Ascending aorta (tissue), 2 donors: ENCODE measurements around the gene SEPTIN3. TPM values are rescaled to one million over a fixed set of nuclear protein-coding genes. Genes with fewer than 3 reads are reported as not detected.
"Not testable (repeated sequence)": the region's sequence is repeated elsewhere in the genome, so short reads cannot be mapped to it uniquely, and the experiment has no call there.

Source experiments
- DNase-seq, 2 donors: peaks; one replicate each; pipeline ENCODE4 v3.0.0-alpha.2; 2019; ENCODE audit warnings: low spot score in 2 of 2
- H3K27ac ChIP-seq, 2 donors: fragments of 200-600 bp; sonication (generic); one replicate each; pipeline ENCODE4 v1.5.1; 2016 to 2017; ENCODE audit warnings: mild to moderate bottlenecking in 1 of 2
- H3K27me3 ChIP-seq: fragments of 200-600 bp; sonication (generic); one replicate; pipeline ENCODE4 v1.5.1; 2017
- H3K36me3 ChIP-seq, 2 donors: fragments of 200-600 bp; sonication (generic); one replicate each; pipeline ENCODE4 v1.5.1; 2016
- H3K4me1 ChIP-seq, 2 donors: fragments of 200-600 bp; sonication (generic); one replicate each; pipeline ENCODE4 v1.5.1; 2016 to 2017; ENCODE audit warnings: mild to moderate bottlenecking in 1 of 2
- H3K4me3 ChIP-seq, 2 donors: fragments of 200-600 bp; sonication (generic); one replicate each; pipeline ENCODE4 v1.5.1; 2016 to 2017; ENCODE audit warnings: mild to moderate bottlenecking in 1 of 2
- H3K9me3 ChIP-seq, 2 donors: fragments of 200-600 bp; sonication (generic); one replicate each; pipeline ENCODE4 v1.5.1; 2016
- intact Hi-C: fragments of 100-400 bp; cut with DNase I; formaldehyde crosslinking; loops from one replicate; pipeline ENCODE4 v1.15.1; 2023
- total RNA-seq: library from RNA; depleted of rRNA; stranded (reverse); fragments of >200 nt; gene quantifications from one replicate; pipeline ENCODE4 v1.1.0, GENCODE V29; 2016
- TF ChIP-seq, protein P1 (sequence below), 3 experiments: fragments of 200-600 bp in 2 of 3; fragments of 450-650 bp in 1 of 3; sonication (generic) in 2 of 3; IDR thresholded peaks; one replicate each; pipeline ENCODE4 v1.5.1; 2016 to 2019; ENCODE audit warnings: antibody characterized with exemption in 3 of 3, mild to moderate bottlenecking in 1 of 3, moderate library complexity in 1 of 3

The SEPTIN3 gene
- total RNA-seq, 1 donor from 2014 or later, result not detected

- H3K4me1 ChIP-seq, result peaks cover 0 to 8% of the 10 kb centered on the region in 2 donors
- H3K27me3 ChIP-seq, result no peaks in the 10 kb centered on the region
- H3K9me3 ChIP-seq, result no peaks in the 10 kb centered on the region
- peak within 1 kb of the TSS; percentile 64 to 75 for H3K4me3 ChIP-seq
- DNase-seq, result peak; percentile 70 to 93
- TF ChIP-seq, protein P1, sequence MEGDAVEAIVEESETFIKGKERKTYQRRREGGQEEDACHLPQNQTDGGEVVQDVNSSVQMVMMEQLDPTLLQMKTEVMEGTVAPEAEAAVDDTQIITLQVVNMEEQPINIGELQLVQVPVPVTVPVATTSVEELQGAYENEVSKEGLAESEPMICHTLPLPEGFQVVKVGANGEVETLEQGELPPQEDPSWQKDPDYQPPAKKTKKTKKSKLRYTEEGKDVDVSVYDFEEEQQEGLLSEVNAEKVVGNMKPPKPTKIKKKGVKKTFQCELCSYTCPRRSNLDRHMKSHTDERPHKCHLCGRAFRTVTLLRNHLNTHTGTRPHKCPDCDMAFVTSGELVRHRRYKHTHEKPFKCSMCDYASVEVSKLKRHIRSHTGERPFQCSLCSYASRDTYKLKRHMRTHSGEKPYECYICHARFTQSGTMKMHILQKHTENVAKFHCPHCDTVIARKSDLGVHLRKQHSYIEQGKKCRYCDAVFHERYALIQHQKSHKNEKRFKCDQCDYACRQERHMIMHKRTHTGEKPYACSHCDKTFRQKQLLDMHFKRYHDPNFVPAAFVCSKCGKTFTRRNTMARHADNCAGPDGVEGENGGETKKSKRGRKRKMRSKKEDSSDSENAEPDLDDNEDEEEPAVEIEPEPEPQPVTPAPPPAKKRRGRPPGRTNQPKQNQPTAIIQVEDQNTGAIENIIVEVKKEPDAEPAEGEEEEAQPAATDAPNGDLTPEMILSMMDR (IDR thresholded peaks at IDR 0.05), result no peak
- H3K27ac ChIP-seq, result no peak within 1 kb of the TSS
- H3K36me3 ChIP-seq, result no peaks in the 10 kb centered on the region
- intact Hi-C loops, result loop anchor here (2.0 to 5.0 kb wide), 3 partner anchors 114 to 258 kb away; partner anchors contain the start of genes NAGA, PHETA2, SNU13 and SREBF2
Measured at GRCh38 chr22:41946629-41947423, 22.4 kb upstream of the SEPTIN3 start, which contains the start of gene CENPM. TSS of gene CENPM (minus strand) at chr22:41947152. CDS start at chr22:41947076, 76 bp downstream.

- TF ChIP-seq, protein P1 (IDR thresholded peaks at IDR 0.05), result no peak
- intact Hi-C loops, result loop anchor here (2.0 to 5.0 kb wide), 3 partner anchors 115 to 259 kb away; partner anchors contain the start of genes NAGA, PHETA2, SNU13 and SREBF2
- Histone ChIP-seq H3K27me3 (no peaks in the 10 kb centered on the region), H3K4me3 (peak overlapping the region; percentile 64 to 75), H3K27ac (no peak overlapping the region), H3K36me3 (no peaks in the 10 kb centered on the region), H3K4me1 (peaks cover 0 to 8% of the 10 kb centered on the region in 2 donors), H3K9me3 (no peaks in the 10 kb centered on the region)
- DNase-seq, result no peak
Measured at GRCh38 chr22:41947424-41948080, 21.7 kb upstream of the SEPTIN3 start.

GRCh38 chr22:41948142-41948541 lies 21.1 kb upstream of the SEPTIN3 start:
- Histone ChIP-seq H3K9me3 (no peaks in the 10 kb centered on the region), H3K27me3 (no peaks in the 10 kb centered on the region), H3K27ac (no peak overlapping the region), H3K4me1 (peaks cover 0 to 8% of the 10 kb centered on the region in 2 donors), H3K4me3 (no peak overlapping the region), H3K36me3 (no peaks in the 10 kb centered on the region)
- no peak for DNase-seq
- TF ChIP-seq, protein P1 (IDR thresholded peaks at IDR 0.05), result no peak
- intact Hi-C loops, result loop anchor here (5.0 kb wide), 1 partner anchor 124 kb away; the partner anchor contains the start of genes NAGA and PHETA2

GRCh38 chr22:41948928-41949296 lies 20.3 kb upstream of the SEPTIN3 start:
- not testable (repeated sequence) for H3K4me3 ChIP-seq, H3K27ac ChIP-seq, H3K36me3 ChIP-seq, H3K27me3 ChIP-seq, DNase-seq, H3K9me3 ChIP-seq, H3K4me1 ChIP-seq
- intact Hi-C loops, result loop anchor here (5.0 kb wide), 1 partner anchor 123 kb away; the partner anchor contains the start of genes NAGA and PHETA2

DNA sequence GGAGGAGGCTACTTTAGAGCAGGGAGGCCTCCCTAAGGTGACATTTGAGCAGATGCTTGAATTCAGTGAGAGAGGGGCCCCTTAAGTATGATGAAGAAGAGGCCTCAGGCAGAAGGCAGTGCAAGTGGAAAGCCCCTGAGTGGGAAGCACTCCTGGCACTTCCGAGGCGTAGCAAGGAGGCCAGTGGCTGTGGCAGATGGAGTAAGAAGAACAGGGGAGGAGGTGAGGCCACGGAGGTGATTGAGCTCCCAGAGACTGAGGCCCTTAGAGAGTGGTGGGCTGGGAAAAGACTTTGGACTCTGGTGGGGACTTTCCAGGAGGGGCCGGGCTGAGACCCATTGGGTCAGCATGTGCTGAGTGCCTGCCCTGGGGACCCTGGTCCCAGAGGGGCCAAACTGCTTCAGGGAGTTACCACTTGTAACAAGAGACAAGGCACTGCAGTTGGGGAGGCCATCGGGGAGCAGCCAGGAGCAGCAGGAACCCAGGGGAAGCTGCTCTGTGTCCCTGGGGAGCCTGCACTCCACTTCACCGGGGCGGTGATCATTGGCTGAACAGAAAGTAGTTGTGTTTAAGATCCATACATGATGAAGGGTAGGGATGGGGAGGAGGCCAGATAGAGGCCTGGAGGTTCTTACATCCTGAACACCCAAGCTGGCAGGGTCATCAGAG lies 19.8 kb upstream of the SEPTIN3 start:
- H3K27ac ChIP-seq, result no peak overlapping the region
- intact Hi-C loops, result loop anchor here (5.0 kb wide), 1 partner anchor 123 kb away; the partner anchor contains the start of genes NAGA and PHETA2
- H3K36me3 ChIP-seq, result no peaks in the 10 kb centered on the region
- no peak for DNase-seq
- TF ChIP-seq, protein P1 (IDR thresholded peaks at IDR 0.05), result no peak
- H3K4me3 ChIP-seq, result no peak overlapping the region
- no peaks in the 10 kb centered on the region for H3K27me3 ChIP-seq
- no peaks in the 10 kb centered on the region for H3K9me3 ChIP-seq
- peaks cover 0 to 8% of the 10 kb centered on the region in 2 donors for H3K4me1 ChIP-seq
